Stimulated activated CD8-positive, alpha-beta memory T cell treated with anti-CD3 and anti-CD28 coated beads, Interleukin-4, amount 100 ng/mL, for 4 hours (primary cell): Measurements from ENCODE around the gene NELFB.

Experiments
- DNase-seq, 2 donors: peaks; one replicate each; pipeline ENCODE4 v3.0.0-alpha.2; 2020; ENCODE audit warnings: low read depth in 2 of 2, low spot score in 1 of 2

The NELFB gene

GRCh38 chr9:137254624-137255447, at the start of gene NELFB:
NELFB (plus strand) TSS chr9:137255327.
- peak; percentile 90 to 91 for DNase-seq

- DNase-seq = no peak
Measured at GRCh38 chr9:137206602-137207001, 48.5 kb upstream of the NELFB start.

- DNase-seq = no peak
Measured at GRCh38 chr9:137211532-137211931, 43.6 kb upstream of the NELFB start.

GRCh38 chr9:137212520-137212919, 42.6 kb upstream of the NELFB start:
- DNase-seq = no peak

GRCh38 chr9:137213160-137214060, 41.7 kb upstream of the NELFB start:
- no peak for DNase-seq

- DNase-seq = no peak
Measured at GRCh38 chr9:137214620-137215019, 40.5 kb upstream of the NELFB start.

GRCh38 chr9:137215196-137215986, 39.7 kb upstream of the NELFB start:
- no peak for DNase-seq

- no peak for DNase-seq
Measured at GRCh38 chr9:137216188-137216965, 38.8 kb upstream of the NELFB start.

- no peak for DNase-seq
Measured at GRCh38 chr9:137217276-137218211, 37.6 kb upstream of the NELFB start.

GRCh38 chr9:137218212-137218753, 36.8 kb upstream of the NELFB start:
- no peak for DNase-seq

GRCh38 chr9:137218754-137219271, 36.3 kb upstream of the NELFB start:
- DNase-seq = no peak

- no peak for DNase-seq
Measured at GRCh38 chr9:137219757-137220316, 35.3 kb upstream of the NELFB start.

GRCh38 chr9:137220317-137221094, 34.6 kb upstream of the NELFB start:
- DNase-seq = no peak

GRCh38 chr9:137221095-137221505, 34.0 kb upstream of the NELFB start:
- DNase-seq = no peak

GRCh38 chr9:137221506-137222111, 33.5 kb upstream of the NELFB start:
- no peak for DNase-seq

- DNase-seq = no peak
Measured at GRCh38 chr9:137222190-137223077, 32.7 kb upstream of the NELFB start, which contains the start of gene RNF208. RNF208 (minus strand) TSS chr9:137222240; CDS start chr9:137221212, 1,028 bp downstream.
